A172 (cell line): Measurements from ENCODE around the gene CWC22. TPM values are rescaled to one million over a fixed set of nuclear protein-coding genes. Genes with fewer than 3 reads are reported as not detected.
"Not testable (repeated sequence)": the region's sequence is repeated elsewhere in the genome, so short reads cannot be mapped to it uniquely, and the experiment has no call there.

Source experiments
- DNase-seq: peaks from one replicate; pipeline ENCODE4 v3.0.0-alpha.2; 2015; ENCODE audit warnings: low spot score
- total RNA-seq: library from RNA; depleted of rRNA; stranded (reverse); fragments of >200 nt; shearing (Covaris generic); gene quantifications from 2 replicates; pipeline ENCODE4 v1.2.3, GENCODE V29; 2014; rRNA removed

CWC22 gene
- 24.3 and 28.0 TPM in 2 replicates for total RNA-seq

DNA sequence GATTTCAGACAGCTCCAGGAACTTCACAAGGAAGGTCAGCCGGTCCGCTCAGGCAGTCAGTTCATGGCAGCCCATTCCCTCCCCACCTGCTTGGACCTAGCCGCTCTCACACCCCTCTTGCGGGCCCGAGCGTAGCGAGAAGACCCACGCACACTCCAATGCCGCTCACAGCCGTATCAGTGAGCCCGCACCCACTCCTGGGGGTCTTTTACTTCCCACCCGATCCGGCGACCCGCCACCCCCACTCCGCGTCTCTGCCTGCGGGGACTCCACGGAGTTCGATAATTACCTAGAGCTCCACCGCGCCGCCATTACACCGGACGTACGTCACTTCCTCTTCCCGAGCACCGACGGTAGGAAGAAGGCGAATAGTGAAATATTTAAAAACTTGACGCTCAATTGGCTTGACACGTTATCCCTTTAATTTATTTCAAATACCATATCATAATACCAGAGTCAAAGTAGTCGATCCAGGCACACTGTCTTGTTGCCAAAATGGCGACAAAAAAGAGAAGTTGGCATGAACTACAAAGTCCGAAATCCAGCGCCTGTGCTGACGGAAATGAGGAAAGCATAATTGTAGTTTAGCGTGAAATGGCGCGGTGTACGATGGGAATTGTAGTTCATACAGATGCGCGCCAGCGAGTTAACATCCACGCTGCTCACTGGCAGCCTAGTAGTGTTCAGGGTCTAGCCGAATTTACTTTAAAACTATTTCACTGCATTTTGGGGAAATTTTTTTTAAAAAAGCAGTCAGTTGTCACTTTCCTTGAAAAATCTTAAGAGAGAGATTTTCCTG, at the start of gene CWC22:
CWC22 (minus strand) TSS at position 517 of the 799 bp plus-strand sequence. CDS start 13,956 bp downstream, outside the sequence.
- DNase-seq = peak; percentile 90

DNA sequence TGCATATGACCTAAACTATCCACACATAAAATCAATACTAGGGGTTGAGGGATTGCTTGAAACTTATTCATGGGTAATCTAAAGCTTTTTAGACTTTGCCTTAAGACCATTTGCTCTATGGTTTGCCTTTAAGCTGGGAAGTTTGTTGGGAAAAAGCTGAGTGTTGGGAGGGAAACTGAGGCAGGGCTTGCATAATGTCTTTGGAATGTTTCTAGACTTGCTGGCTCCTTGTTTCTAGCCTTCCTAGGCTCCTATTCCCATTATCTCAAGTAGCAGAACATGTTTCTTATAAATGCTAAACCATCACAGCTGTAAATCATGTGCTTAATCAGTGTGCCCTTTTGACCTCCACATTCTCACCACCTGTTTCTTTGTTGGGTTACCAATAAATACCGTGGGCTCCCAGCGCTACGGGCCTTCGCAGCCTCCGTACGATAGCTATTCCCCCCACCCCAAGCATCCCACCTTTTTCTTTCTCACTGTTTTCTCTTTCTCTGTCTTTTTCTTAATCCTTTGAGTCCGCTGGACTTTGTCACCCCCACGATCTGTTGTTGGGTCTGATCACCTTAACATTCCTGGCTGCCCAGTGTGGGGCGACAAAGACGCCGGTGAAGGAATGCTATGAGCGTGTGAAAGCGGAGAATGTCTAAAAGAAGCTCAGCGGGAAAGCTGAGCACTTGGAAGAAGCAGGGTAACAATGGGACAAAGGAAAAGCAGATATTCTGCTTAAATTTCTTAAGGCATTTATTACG, 49.4 kb upstream of the CWC22 start:
- no peak for DNase-seq

- DNase-seq = not testable (repeated sequence)
These were observed 47.5 kb upstream of the CWC22 start for GRCh38 chr2:180054576-180054975.

GRCh38 chr2:180050246-180050645, 43.1 kb upstream of the CWC22 start:
- DNase-seq = no peak

DNA sequence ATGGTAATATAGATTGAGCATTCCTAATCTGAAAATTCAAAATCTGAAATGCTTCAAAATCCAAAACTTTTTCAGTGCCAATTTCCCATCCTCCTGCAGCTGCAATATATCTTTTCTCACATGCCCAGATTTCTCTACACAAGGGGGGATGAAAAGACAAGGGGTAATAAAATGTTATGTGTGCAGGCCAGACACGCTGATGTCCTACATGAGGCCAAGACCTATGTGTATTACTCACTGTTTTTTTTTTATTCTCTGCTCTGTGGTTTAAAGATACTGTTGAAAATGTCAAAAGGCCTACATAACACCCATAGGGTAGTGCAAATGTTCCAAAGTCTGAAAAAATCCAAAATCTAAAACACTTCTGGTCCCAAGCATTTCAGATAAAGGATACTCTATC, 41.2 kb upstream of the CWC22 start:
- DNase-seq = no peak

DNA sequence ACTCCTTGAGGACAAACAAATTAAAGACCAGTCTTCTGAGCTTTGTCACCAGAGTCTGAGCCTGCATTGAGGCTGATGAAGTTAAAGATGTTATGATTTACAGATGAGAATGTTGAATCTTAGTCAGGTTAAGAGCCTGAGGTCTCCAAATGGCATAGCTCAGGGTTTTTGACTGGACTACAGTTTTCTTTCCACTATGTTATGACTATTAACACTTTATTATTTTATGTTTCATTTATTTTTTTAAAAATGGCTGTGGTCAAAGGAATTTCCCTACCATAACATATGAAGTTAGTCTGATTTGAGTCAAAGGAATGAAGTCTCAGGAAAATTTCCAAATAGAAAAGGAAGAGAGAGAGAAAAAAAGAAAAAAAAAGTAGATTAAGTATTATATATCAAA, 39.7 kb upstream of the CWC22 start:
- DNase-seq = no peak

- DNase-seq = no peak
These were observed 39.1 kb upstream of the CWC22 start for GRCh38 chr2:180046202-180046601.

GRCh38 chr2:180040146-180040925, 33.2 kb upstream of the CWC22 start:
- DNase-seq = peak; percentile 83

GRCh38 chr2:180038997-180039396, 31.9 kb upstream of the CWC22 start:
- no peak for DNase-seq

DNA sequence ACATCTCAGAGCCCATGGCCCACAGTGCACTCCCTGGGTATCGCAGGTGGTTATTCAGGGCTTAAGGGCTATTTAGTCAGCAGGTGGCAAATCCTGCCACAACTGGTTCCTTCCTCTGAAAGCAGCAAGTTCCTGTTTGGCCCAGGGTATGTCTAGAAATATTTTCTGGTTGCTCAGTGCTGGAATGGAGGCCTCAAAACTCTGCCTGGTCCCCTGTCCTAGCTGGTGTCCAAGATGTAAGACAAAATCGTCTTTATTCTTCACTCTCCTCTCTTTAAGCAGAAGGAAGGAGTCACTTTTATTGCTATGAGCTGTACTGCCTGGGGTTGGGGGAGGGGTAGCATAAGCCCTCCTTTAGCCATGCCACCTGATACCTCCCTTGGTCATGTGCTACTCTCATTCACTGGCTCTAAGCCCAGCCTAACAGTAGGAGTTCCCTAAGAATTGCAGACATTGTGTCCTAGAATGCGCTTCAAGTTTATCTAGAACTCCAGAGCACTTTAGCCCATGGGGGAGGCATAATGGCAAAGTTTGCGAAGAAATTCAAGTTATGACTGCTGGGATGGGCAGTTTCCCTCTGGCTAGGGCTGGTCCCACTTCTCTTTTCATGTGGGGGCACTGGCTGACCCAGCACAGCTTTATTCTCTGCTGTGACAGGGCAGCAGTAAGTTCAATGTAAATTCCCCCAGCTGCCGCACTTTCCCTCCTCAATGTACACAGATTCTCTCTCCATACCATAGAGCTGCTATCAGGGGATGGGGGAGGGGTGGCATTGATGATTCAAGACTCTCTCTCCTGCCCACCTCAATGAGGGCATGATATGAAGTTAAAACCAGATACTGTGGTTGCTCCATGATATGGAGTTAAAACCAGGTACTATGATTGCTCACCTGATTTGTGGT, 27.1 kb upstream of the CWC22 start:
- DNase-seq = peak; percentile 64

GRCh38 chr2:180029575-180029974, 22.5 kb upstream of the CWC22 start:
- DNase-seq = no peak

- no peak for DNase-seq
These were observed 14.8 kb upstream of the CWC22 start for GRCh38 chr2:180021850-180022249.

GRCh38 chr2:180017784-180018183, 10.7 kb upstream of the CWC22 start:
- DNase-seq = peak; percentile 35

- no peak for DNase-seq
These were observed 9.8 kb upstream of the CWC22 start for GRCh38 chr2:180016937-180017336.

DNA sequence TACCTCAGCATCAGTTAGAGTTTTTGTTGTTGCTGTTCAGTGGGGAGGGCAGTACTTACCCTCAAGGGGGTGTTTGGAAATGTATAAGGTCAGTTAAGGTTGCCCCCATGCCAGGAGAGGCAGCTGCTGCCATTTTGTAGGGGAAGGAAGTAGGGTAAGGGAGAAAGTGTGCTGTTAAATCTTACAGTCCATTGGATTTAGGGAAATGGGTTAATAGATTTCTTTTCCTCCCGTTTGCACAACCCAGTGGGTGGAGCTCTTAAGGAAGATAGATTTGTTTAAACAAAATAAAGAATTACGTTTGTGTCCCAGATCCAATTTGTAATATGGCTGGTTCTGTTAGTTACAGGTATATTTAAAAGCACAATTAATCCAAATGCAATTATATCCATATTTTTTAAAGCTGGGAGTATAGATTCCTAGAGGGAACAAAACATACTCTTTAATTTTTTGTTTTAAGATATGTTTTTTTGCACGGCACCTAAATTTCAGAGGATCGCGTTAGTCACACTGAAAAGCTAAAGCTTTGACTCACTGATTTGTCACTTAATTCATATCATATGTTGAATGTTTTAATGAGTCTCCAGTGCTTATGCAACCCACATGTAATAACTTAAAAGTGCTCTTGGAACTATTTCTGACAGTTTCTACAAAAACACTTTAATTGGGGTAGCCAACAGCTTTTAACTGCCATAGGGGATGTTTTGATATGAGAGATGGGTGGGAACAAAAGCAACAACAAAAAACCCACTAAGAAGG, 9.0 kb upstream of the CWC22 start:
- DNase-seq = peak; percentile 63

DNA sequence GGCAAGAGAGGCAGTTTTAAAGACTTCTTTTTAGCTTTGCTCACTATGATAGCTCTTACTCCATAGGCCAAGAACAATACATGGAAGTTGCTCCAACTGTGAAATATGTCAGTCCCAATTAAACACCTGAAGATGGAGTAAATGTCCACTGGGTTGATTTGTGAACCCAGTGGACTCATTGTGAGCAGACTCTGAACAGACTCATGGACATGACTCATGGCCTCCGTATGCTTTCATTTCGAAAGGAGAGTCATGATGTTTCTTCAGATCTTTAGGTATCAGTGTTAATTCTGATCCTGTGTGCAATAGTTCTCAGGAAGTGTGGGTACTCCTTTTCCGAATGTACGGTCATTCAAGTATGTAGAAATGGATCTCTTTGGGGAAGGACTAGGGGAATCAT, 5.4 kb upstream of the CWC22 start:
- DNase-seq = peak; percentile 70

GRCh38 chr2:180010701-180011100, 3.6 kb upstream of the CWC22 start:
- no peak for DNase-seq

DNA sequence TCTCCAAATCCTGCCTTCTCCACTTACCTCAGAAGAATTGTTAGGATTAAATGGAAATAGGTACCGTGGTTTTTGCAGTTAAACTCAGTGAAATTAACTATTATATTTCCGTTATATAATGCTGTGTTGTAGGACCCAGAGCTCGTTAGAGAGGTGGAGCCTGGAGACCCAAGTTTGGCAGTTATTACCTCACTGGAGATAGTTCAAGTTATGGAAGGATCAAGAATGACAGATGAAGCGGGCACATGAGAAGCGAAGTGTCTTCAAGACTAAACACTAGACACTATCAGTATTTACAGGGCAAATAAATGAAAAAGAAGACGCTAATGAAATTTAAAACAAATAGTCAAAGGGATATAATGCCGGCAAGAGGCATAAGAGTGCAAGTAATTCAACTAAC, 866 bp downstream of the CWC22 start:
- no peak for DNase-seq

GRCh38 chr2:180005465-180005864, 1.6 kb downstream of the CWC22 start:
- not testable (repeated sequence) for DNase-seq

DNA sequence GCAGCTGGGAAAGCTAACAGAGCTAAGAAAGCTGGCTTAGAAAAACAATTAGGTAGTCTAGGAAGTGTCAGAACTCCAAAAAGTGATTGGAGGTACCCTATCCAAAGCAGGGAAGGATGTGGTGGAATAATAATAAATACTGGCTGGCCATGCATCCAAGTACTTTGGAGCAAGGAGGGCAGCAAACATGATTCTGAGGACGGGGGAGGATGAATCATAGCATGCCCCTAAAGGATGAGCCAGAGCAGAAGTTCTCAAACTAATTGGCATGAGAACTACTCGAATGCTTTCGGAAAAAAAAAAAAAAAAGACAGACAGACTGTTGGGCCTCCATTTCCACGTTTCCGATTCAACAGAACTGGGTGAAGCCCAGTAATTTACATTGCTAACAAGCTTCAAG, 2.4 kb downstream of the CWC22 start:
- no peak for DNase-seq
